GM12801 (cell line): ENCODE data around the gene MINK1.

Experiments
- TF ChIP-seq, protein P1 (sequence below): IDR thresholded peaks from one replicate; pipeline ENCODE4 v1.5.1; 2011; ENCODE audit warnings: control low read depth; ENCODE audit not compliant: insufficient read length; ENCODE audit errors: extremely low read depth

Gene MINK1

GRCh38 chr17:4843321-4844000 lies 10.3 kb downstream of the MINK1 start:
- TF ChIP-seq, protein P1, sequence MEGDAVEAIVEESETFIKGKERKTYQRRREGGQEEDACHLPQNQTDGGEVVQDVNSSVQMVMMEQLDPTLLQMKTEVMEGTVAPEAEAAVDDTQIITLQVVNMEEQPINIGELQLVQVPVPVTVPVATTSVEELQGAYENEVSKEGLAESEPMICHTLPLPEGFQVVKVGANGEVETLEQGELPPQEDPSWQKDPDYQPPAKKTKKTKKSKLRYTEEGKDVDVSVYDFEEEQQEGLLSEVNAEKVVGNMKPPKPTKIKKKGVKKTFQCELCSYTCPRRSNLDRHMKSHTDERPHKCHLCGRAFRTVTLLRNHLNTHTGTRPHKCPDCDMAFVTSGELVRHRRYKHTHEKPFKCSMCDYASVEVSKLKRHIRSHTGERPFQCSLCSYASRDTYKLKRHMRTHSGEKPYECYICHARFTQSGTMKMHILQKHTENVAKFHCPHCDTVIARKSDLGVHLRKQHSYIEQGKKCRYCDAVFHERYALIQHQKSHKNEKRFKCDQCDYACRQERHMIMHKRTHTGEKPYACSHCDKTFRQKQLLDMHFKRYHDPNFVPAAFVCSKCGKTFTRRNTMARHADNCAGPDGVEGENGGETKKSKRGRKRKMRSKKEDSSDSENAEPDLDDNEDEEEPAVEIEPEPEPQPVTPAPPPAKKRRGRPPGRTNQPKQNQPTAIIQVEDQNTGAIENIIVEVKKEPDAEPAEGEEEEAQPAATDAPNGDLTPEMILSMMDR = no peak

DNA sequence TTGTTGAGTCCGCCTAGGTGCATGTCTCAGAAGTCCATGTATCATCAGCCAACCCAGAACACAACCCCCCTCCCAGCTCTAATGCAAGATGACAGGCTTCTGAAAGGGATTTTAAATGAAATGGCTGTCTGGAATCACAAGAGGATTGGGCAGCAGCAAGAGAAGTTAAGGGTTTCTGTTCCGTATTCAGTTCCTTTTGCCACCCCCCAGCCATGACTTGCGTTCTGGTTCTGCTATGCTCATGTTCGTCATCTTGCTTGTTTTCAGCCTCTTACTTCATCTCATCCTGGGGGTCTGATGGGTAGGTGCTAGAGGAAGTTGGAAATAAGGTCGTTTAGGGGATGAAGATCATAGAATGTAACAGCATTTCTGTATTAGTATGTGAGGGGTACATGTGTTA lies 12.0 kb downstream of the MINK1 start:
- TF ChIP-seq, protein P1 = no peak

DNA sequence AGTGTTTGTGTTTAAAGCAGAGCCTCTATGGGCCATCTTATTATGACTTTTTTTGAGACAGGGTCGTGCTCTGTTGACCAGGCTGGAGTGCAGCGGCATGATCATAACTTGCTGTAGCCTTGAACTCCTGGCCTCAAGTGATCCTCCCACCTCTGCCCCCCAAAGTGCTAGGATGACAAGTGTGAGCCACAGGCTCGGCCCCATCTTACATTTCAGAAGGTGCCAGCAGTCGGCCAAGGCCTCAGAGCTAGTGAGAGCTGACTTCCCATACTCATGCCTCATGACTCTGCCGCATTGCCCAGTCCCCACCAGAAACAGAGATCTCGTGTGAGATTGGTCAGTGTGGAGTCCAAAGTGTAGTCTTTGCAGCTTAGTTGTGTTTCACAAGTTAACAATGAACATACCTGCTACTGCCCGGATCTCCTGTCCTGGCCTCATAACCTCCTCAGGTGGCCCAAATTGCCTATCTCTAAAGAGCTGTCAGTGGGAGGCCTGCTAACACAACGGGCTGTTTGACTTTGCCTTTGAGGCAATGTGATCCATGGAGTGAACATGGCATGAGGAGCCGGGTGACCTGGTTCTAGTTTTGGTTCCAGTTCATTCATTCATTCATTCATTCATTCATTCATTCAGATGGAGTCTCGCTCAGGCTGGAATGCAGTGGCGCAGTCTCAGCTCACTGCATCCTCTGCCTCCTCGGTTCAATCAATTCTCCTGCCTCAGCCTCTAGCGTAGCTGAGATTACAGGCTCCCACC lies 13.7 kb downstream of the MINK1 start:
- TF ChIP-seq, protein P1 = no peak

- TF ChIP-seq, protein P1 = no peak
Observed at GRCh38 chr17:4849011-4849536, 15.9 kb downstream of the MINK1 start.

GRCh38 chr17:4850246-4850645 lies 17.1 kb downstream of the MINK1 start:
- TF ChIP-seq, protein P1 = no peak

GRCh38 chr17:4851084-4851483 lies 17.9 kb downstream of the MINK1 start:
- TF ChIP-seq, protein P1 = no peak

- TF ChIP-seq, protein P1 = no peak
Observed at GRCh38 chr17:4852567-4853207, 19.5 kb downstream of the MINK1 start.
